Peyer's patch (tissue), 4 donors: ENCODE measurements around the gene SLC34A1. TPM values are rescaled to one million over a fixed set of nuclear protein-coding genes. Genes with fewer than 3 reads are reported as not detected.
A peak's percentile ranks its signal among the peaks of the same experiment; 100 is the strongest.

Source experiments
- DNase-seq, 3 donors: peaks; one replicate each; pipeline ENCODE4 v3.0.0-alpha.2; 2017 to 2019
- H3K27ac ChIP-seq, 4 donors: fragments of 200-600 bp; sonication (generic); one replicate each; pipeline ENCODE4 v1.5.1; 2016 to 2019
- H3K27me3 ChIP-seq, 2 donors: fragments of 200-600 bp; sonication (generic); one replicate each; pipeline ENCODE4 v1.5.1; 2019
- H3K36me3 ChIP-seq, 3 donors: fragments of 200-600 bp; sonication (generic); one replicate each; pipeline ENCODE4 v1.5.1; 2016 to 2019
- H3K4me1 ChIP-seq, 4 donors: fragments of 200-600 bp; sonication (generic); one replicate each; pipeline ENCODE4 v1.5.1; 2016 to 2019
- H3K4me3 ChIP-seq, 4 donors: fragments of 200-600 bp; sonication (generic); 1 replicate in 3 of 4; 2 replicates in 1 of 4; pipeline ENCODE4 v1.5.1; 2016 to 2019; ENCODE audit warnings: mild to moderate bottlenecking in 1 of 4
- H3K9me3 ChIP-seq, 4 donors: fragments of 200-600 bp; sonication (generic); one replicate each; pipeline ENCODE4 v1.5.1; 2016 to 2019; ENCODE audit warnings: mild to moderate bottlenecking in 1 of 4
- POLR2A ChIP-seq, 2 donors: fragments of 450-650 bp; IDR thresholded peaks; one replicate each; pipeline ENCODE4 v1.5.1; 2017; ENCODE audit warnings: antibody characterized with exemption in 2 of 2, mild to moderate bottlenecking in 2 of 2, moderate library complexity in 2 of 2
- total RNA-seq, 4 donors: library from RNA; depleted of rRNA; stranded (reverse); fragments of >200 nt; gene quantifications; one replicate each; pipeline ENCODE4 v1.1.0, GENCODE V29; 2016
- TF ChIP-seq, protein P1 (sequence below), 6 experiments: fragments of 450-650 bp in 4 of 6; fragments of 200-600 bp in 2 of 6; sonication (generic) in 1 of 6; IDR thresholded peaks; one replicate each; pipeline ENCODE4 v1.5.1; 2017 to 2019; ENCODE audit warnings: antibody characterized with exemption in 6 of 6, mild to moderate bottlenecking in 3 of 6, moderate library complexity in 1 of 6

SLC34A1 gene
- total RNA-seq, 4 donors from 2014 or later, result 0.35 TPM; not detected in 3

DNA sequence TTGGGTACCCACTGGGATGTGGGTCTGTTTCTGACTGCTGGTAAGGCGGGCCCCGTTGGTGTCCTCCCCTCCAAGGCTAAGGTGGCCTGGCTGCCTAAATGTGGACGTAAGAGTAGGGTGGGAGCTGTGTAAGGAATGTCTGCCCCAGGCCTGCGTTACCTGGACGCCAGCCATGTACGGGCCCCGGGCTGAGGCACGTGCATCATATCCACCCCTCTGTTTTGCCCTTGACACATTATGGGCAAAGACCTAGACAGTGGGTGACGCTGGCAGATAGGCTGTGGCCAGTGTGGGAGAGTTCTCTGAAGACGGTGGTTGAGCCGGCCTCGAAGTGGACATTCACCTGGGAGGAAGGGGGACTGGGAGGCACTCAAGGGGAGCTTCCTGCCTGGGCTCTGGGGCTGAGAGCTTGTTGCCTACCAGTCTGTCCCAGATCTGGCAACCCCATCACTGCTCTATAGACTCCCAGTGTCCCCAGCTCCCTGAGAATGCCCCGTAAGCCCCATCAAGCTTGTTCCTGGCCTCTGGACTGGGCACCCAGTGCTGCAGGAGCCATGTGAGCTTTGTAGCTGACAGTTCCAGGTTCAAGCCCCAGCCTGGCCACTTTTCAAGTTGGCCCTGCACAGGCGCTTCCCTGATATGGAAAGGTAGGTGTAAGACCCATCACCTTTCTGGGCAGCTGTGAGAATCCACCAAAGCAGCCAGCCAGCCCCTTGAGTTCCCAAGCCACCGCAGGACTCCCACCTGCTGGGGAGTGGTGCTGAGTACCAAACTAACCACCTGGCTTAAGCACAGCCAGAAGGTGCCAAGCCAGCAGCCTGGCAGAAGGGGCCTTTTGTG, 59.1 kb downstream of the SLC34A1 start:
- H3K27ac ChIP-seq, result no peak overlapping the region
- DNase-seq, result peak in 1 of 3 donors; percentile 40
- H3K9me3 ChIP-seq, result no peaks in the 10 kb centered on the region
- no peaks in the 10 kb centered on the region for H3K27me3 ChIP-seq
- TF ChIP-seq, protein P1, sequence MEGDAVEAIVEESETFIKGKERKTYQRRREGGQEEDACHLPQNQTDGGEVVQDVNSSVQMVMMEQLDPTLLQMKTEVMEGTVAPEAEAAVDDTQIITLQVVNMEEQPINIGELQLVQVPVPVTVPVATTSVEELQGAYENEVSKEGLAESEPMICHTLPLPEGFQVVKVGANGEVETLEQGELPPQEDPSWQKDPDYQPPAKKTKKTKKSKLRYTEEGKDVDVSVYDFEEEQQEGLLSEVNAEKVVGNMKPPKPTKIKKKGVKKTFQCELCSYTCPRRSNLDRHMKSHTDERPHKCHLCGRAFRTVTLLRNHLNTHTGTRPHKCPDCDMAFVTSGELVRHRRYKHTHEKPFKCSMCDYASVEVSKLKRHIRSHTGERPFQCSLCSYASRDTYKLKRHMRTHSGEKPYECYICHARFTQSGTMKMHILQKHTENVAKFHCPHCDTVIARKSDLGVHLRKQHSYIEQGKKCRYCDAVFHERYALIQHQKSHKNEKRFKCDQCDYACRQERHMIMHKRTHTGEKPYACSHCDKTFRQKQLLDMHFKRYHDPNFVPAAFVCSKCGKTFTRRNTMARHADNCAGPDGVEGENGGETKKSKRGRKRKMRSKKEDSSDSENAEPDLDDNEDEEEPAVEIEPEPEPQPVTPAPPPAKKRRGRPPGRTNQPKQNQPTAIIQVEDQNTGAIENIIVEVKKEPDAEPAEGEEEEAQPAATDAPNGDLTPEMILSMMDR (IDR thresholded peaks at IDR 0.05), result no peak
- no peak for TF ChIP-seq POLR2A (IDR thresholded peaks at IDR 0.05)
- peaks cover 0 to 31% (median 0%) of the 10 kb centered on the region in 3 donors for H3K36me3 ChIP-seq
- peaks cover 4 to 23% (median 18%) of the 10 kb centered on the region in 4 donors for H3K4me1 ChIP-seq
- no peak overlapping the region for H3K4me3 ChIP-seq

DNA sequence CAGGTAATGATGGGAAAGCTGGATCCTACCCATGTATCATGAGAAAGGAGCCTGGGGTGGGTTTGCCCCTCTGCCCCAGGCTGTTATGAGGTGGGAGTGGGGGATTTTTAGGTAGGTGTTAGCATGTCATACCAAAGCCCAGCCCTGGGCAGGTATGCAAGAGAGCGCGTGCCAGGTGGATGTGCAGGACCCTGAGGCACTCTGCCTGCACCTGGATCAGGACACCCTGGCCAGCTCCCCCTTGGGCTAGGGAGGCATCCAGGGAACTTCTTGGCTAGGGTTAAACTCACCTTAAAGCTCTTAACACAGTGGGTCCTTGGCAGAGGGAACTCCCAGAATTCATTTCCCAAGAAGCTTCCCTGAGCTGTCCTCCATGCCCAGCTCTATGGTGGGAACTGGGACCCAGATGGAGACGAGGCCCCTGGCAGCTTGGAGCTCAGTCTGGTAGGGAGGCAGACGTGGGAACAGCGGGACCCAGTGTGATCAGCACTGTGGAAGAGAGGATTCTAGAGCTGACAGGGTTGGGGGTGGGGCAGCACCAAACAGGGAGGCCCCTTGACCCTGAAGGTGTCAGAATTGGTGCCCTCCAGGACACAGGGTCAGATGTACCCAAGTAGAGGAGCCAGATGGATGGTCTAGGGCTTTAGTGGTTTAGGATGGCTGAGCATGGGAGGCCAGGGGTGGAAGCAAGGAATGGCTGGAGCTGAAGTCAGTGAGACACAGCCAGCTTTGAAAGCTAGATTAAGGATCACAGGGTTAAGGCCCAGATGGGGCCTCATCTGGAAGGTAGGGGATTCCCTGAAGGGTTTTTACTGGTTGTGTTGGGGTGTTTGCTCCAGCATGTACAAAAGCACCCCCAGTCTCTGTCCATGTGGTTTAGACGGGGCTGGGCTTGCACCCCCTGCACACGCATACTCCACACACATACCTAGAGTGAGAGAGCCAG, 60.1 kb downstream of the SLC34A1 start:
- Histone ChIP-seq H3K4me3 (no peak overlapping the region), H3K4me1 (peaks cover 4 to 23% (median 18%) of the 10 kb centered on the region in 4 donors), H3K27me3 (no peaks in the 10 kb centered on the region), H3K9me3 (no peaks in the 10 kb centered on the region), H3K27ac (peak overlapping the region in 1 of 4 donors; percentile 34), H3K36me3 (peaks cover 0 to 27% (median 0%) of the 10 kb centered on the region in 3 donors)
- DNase-seq, result peak in 1 of 3 donors; percentile 52
- TF ChIP-seq POLR2A (IDR thresholded peaks at IDR 0.05), result no peak
- TF ChIP-seq, protein P1 (IDR thresholded peaks at IDR 0.05), result no peak

DNA sequence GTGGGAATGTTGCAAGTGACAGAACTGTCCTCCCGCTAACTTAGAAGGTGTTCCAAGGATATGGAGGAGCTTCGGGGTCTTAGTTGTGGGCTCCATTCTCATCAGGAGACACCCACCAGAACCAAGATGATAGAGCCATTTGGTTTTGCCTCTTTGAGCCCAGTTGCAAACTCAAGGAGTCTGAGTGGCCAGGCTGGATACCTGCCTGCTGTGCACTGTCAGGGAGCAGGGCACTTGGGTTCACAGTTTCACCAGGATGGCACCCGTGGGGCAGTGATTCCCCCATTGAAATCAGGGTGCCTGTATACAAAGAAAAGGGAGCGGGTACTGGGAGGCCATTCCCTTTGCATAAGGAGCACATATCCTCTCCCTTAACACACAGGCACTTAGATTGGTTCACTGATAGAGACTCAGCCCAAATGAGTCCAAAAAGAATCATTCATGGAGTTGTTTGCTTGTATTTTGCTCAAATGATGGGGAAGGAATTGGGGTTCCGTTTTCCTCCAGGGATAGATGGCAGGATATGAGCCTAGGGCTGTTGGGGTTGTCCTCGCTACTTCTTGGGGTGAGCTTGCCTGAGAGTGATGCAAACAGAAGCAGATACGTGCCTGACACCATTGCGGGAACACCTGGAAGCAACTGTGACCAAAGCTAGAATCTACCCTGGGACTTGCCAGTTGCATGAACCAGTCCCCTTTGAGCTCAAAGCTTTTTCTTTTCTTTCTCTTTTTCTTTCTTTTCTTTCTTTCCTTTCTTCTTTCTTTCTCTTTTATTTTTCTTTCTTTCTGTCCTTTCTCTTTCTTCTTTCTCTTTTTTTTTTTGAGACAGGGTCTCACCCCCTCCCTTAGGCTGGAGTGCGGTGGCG, 61.0 kb downstream of the SLC34A1 start:
- no peak for TF ChIP-seq POLR2A (IDR thresholded peaks at IDR 0.05)
- TF ChIP-seq, protein P1 (IDR thresholded peaks at IDR 0.05), result no peak
- Histone ChIP-seq H3K4me1 (peaks cover 4 to 23% (median 18%) of the 10 kb centered on the region in 4 donors), H3K27me3 (no peaks in the 10 kb centered on the region), H3K9me3 (no peaks in the 10 kb centered on the region), H3K36me3 (peaks cover 0 to 23% (median 0%) of the 10 kb centered on the region in 3 donors), H3K27ac (peak overlapping the region in 2 of 4 donors; percentile 62 to 83), H3K4me3 (no peak overlapping the region)
- peak in 1 of 3 donors; percentile 30 for DNase-seq

DNA sequence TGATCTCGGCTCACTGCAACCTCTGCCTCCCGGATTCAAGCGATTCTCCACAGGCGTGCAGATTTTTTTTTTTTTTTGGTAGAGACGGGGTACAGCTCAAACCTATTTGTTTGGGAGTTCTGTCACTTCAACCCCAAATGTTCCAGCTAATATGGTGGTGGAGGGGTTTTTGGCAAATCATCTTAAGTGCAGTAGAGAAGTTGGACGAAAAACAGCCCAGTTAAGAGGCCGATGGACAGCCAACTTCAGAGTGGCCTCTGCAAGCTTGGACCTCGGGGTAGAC, 61.6 kb downstream of the SLC34A1 start:
- Histone ChIP-seq H3K4me1 (peaks cover 4 to 23% (median 18%) of the 10 kb centered on the region in 4 donors), H3K27ac (peak overlapping the region; percentile 40 to 83 (median 58)), H3K4me3 (peak overlapping the region; percentile 48 to 87 (median 76)), H3K9me3 (no peaks in the 10 kb centered on the region), H3K36me3 (peaks cover 0 to 17% (median 0%) of the 10 kb centered on the region in 3 donors), H3K27me3 (no peaks in the 10 kb centered on the region)
- TF ChIP-seq, protein P1 (IDR thresholded peaks at IDR 0.05), result no peak
- no peak for TF ChIP-seq POLR2A (IDR thresholded peaks at IDR 0.05)
- DNase-seq, result no peak
